ENCODE measurements around the gene AREL1. TPM values are rescaled to one million over a fixed set of nuclear protein-coding genes. Genes with fewer than 3 reads are reported as not detected.

The AREL1 gene
- total RNA-seq, 1 experiment from 2014 or later: 98.4 TPM

DNA sequence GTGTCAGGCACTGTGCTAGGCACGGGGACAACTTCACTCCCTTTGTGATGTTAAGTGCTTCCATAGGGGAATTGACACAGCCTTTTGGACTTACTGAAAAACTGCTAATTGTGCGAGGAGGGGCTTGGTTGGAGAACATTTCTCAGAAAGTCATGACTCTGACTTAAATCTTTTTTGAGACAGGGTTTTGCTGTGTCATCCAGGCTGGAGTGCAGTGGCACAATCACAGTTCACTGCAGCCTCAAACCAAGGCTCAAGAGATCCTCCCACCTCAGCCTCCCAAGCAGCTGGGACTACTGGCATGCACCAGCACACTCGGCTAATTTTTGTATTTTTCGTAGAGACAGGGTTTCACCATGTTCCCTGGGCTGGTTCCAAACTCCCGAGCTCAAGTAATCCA is 90.6 kb downstream of the AREL1 start:
- H3K27me3 ChIP-seq (ENCODE audit: insufficient read depth, low read depth): no peaks in the 10 kb centered on the region
- TF ChIP-seq EZH2 (IDR thresholded peaks at IDR 0.05; ENCODE audit: low read depth): no peak
- TF ChIP-seq, protein P1, sequence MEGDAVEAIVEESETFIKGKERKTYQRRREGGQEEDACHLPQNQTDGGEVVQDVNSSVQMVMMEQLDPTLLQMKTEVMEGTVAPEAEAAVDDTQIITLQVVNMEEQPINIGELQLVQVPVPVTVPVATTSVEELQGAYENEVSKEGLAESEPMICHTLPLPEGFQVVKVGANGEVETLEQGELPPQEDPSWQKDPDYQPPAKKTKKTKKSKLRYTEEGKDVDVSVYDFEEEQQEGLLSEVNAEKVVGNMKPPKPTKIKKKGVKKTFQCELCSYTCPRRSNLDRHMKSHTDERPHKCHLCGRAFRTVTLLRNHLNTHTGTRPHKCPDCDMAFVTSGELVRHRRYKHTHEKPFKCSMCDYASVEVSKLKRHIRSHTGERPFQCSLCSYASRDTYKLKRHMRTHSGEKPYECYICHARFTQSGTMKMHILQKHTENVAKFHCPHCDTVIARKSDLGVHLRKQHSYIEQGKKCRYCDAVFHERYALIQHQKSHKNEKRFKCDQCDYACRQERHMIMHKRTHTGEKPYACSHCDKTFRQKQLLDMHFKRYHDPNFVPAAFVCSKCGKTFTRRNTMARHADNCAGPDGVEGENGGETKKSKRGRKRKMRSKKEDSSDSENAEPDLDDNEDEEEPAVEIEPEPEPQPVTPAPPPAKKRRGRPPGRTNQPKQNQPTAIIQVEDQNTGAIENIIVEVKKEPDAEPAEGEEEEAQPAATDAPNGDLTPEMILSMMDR (conservative IDR thresholded peaks at IDR 0.05): no peak
- BruUV-seq (replicated peaks): no TSS peak
- DNase-seq: no peak
- peaks cover 59% of the 10 kb centered on the region for H3K4me1 ChIP-seq (replicated peaks; ENCODE audit: insufficient read depth)
- H3K9me3 ChIP-seq (ENCODE audit: insufficient read depth, low read depth): no peaks in the 10 kb centered on the region
- H3K36me3 ChIP-seq (ENCODE audit: low read depth): no peaks in the 10 kb centered on the region
- no peak overlapping the region for H3K4me3 ChIP-seq
- intact Hi-C loops (cut with micrococcal nuclease; ENCODE audit: unreplicated experiment): no loop called here
- ChIA-PET CTCF (interaction anchor here (0.5 to 0.6 kb wide), 2 partner anchors 8 to 313 kb away, joined by 3 read pairs; no protein-coding TSS in a partner anchor), POLR2A (ENCODE audit: unreplicated experiment) (interaction anchor here (0.6 kb wide), 2 partner anchors 26 to 27 kb away, joined by 3 to 6 read pairs; no protein-coding TSS in a partner anchor)
- peaks cover 54% of the 10 kb centered on the region for H3F3A ChIP-seq (ENCODE audit: insufficient read depth, low read depth)
- no peaks in the 10 kb centered on the region for H4K20me1 ChIP-seq (ENCODE audit: insufficient read depth)
- H3K79me2 ChIP-seq (ENCODE audit: low read depth): no peaks in the 10 kb centered on the region
- no peak overlapping the region for H2AFZ ChIP-seq
- no peak overlapping the region for H3K27ac ChIP-seq
- H3K4me2 ChIP-seq: no peak overlapping the region
- H3K9me2 ChIP-seq (ENCODE audit: insufficient read depth): no peaks in the 10 kb centered on the region

DNA sequence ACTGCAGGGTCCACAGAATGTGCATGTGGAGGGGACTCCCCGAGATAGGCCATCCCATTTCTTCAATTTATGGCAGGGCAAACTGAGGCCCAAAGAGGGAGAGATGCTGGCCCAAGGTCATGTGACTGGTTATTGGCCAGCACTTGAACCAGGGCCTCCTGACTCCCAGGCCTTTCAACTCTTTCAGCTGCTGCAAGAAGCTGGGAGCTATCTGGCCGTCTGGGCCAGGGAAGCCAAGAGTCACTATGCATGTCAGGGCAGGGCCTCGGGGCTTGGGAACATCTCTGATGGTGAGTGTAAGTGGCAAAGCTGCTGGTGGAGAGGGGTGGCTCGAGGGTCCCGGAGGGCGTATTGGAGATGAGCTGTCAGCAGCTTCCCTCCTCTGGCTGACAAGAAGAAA is 91.3 kb downstream of the AREL1 start:
- intact Hi-C loops (cut with micrococcal nuclease; ENCODE audit: unreplicated experiment): no loop called here
- BruUV-seq (replicated peaks): no TSS peak
- CTCF ChIA-PET: interaction anchor here (0.6 to 2.0 kb wide), 2 partner anchors 12 to 20 kb away, joined by 6 to 11 read pairs; no protein-coding TSS in a partner anchor
- Histone ChIP-seq H3K4me3 (no peak overlapping the region), H2AFZ (no peak overlapping the region), H3K36me3 (ENCODE audit: low read depth) (no peaks in the 10 kb centered on the region), H3K9me3 (ENCODE audit: insufficient read depth, low read depth) (no peaks in the 10 kb centered on the region), H3K27me3 (ENCODE audit: insufficient read depth, low read depth) (no peaks in the 10 kb centered on the region), H3K4me2 (peak overlapping the region; percentile 76), H3F3A (ENCODE audit: insufficient read depth, low read depth) (peaks cover 61% of the 10 kb centered on the region), H3K27ac (peak overlapping the region; percentile 84), H3K4me1 (replicated peaks; ENCODE audit: insufficient read depth) (peaks cover 66% of the 10 kb centered on the region), H3K79me2 (ENCODE audit: low read depth) (no peaks in the 10 kb centered on the region), H4K20me1 (ENCODE audit: insufficient read depth) (no peaks in the 10 kb centered on the region), H3K9me2 (ENCODE audit: insufficient read depth) (no peaks in the 10 kb centered on the region)
- TF ChIP-seq EZH2 (IDR thresholded peaks at IDR 0.05; ENCODE audit: low read depth): no peak
- TF ChIP-seq, protein P1 (conservative IDR thresholded peaks at IDR 0.05): no peak
- no peak for DNase-seq
- POLR2A ChIA-PET (ENCODE audit: unreplicated experiment): interaction anchor here (0.6 kb wide), 2 partner anchors 27 to 267 kb away, joined by 3 to 4 read pairs; no protein-coding TSS in a partner anchor

DNA sequence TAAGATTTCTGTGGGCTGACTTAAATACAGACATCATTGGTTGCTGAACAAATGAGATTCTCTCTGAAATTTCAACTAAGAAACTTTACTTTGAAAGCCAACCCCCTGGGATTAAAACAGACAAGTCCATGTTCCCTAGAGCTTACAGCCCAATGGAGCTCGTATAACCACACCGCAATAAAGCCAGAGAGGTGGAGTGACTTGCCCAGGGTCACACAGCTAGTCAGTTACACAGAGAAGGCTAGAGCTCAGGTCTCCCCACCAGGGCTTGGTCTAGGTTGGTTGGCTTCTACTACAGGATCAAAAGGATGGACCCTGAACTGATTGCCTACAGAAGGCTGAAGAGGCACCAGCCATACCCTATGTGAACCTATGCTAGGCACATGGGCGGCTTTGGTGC is 92.0 kb downstream of the AREL1 start:
- H2AFZ ChIP-seq: no peak overlapping the region
- intact Hi-C loops (cut with micrococcal nuclease; ENCODE audit: unreplicated experiment): loop anchor here (1.0 kb wide), 3 partner anchors 28 to 51 kb away; no protein-coding TSS in a partner anchor
- peaks cover 68% of the 10 kb centered on the region for H3F3A ChIP-seq (ENCODE audit: insufficient read depth, low read depth)
- no peaks in the 10 kb centered on the region for H3K9me3 ChIP-seq (ENCODE audit: insufficient read depth, low read depth)
- peak overlapping the region; percentile 76 for H3K4me2 ChIP-seq
- no peaks in the 10 kb centered on the region for H3K27me3 ChIP-seq (ENCODE audit: insufficient read depth, low read depth)
- peaks cover 4% of the 10 kb centered on the region for H3K79me2 ChIP-seq (ENCODE audit: low read depth)
- H3K4me1 ChIP-seq (replicated peaks; ENCODE audit: insufficient read depth): peaks cover 73% of the 10 kb centered on the region
- H3K36me3 ChIP-seq (ENCODE audit: low read depth): no peaks in the 10 kb centered on the region
- no peak overlapping the region for H3K4me3 ChIP-seq
- TF ChIP-seq, protein P1 (conservative IDR thresholded peaks at IDR 0.05): no peak
- no peak for TF ChIP-seq EZH2 (IDR thresholded peaks at IDR 0.05; ENCODE audit: low read depth)
- POLR2A ChIA-PET (ENCODE audit: unreplicated experiment): interaction anchor here (0.6 kb wide), 3 partner anchors 15 to 267 kb away, joined by 3 to 4 read pairs (median 4); no protein-coding TSS in a partner anchor
- H3K9me2 ChIP-seq (ENCODE audit: insufficient read depth): no peaks in the 10 kb centered on the region
- no TSS peak for BruUV-seq (replicated peaks)
- H3K27ac ChIP-seq: peak overlapping the region; percentile 84
- H4K20me1 ChIP-seq (ENCODE audit: insufficient read depth): no peaks in the 10 kb centered on the region
- CTCF ChIA-PET: interaction anchor here (0.6 to 2.1 kb wide), 4 partner anchors 12 to 44 kb away, joined by 3 to 11 read pairs (median 6); no protein-coding TSS in a partner anchor
- DNase-seq: no peak

Data from PC-9 (cell line).